Smooth muscle cell (in vitro differentiated cells): ENCODE measurements around the gene SEC63. TPM values are rescaled to one million over a fixed set of nuclear protein-coding genes. Genes with fewer than 3 reads are reported as not detected.
"Not testable (repeated sequence)": the region's sequence is repeated elsewhere in the genome, so short reads cannot be mapped to it uniquely, and the experiment has no call there.

ENCODE experiments used
- DNase-seq: peaks from one replicate; lab custom pipeline; 2025; ENCODE audit not compliant: unreplicated experiment; lab: John Stamatoyannopoulos, UW
- H2AFZ ChIP-seq: fragments of 200-600 bp; sonication (generic); 2 replicates; pipeline ENCODE4 v1.6.0; 2016; ENCODE audit warnings: antibody characterized with exemption, low read depth, mild to moderate bottlenecking
- H3F3A ChIP-seq: fragments of 200-600 bp; sonication (generic); 2 replicates; pipeline ENCODE4 v1.6.0; 2017; ENCODE audit warnings: antibody characterized with exemption, low read depth
- H3K27ac ChIP-seq: fragments of 200-600 bp; sonication (generic); 2 replicates; pipeline ENCODE4 v1.5.1; 2016; ENCODE audit warnings: low read depth, mild to moderate bottlenecking
- H3K27me3 ChIP-seq: fragments of 200-600 bp; sonication (generic); 2 replicates; pipeline ENCODE4 v1.6.1; 2016; ENCODE audit warnings: low read depth, mild to moderate bottlenecking
- H3K36me3 ChIP-seq: fragments of 200-600 bp; sonication (generic); 2 replicates; pipeline ENCODE4 v1.5.1; 2016; ENCODE audit warnings: low read depth
- H3K4me1 ChIP-seq: fragments of 200-600 bp; sonication (generic); 2 replicates; pipeline ENCODE4 v1.5.1; 2016; ENCODE audit warnings: low read depth
- H3K4me2 ChIP-seq: fragments of 200-600 bp; sonication (generic); 2 replicates; pipeline ENCODE4 v1.6.0; 2016; ENCODE audit warnings: mild to moderate bottlenecking
- H3K4me3 ChIP-seq: fragments of 200-600 bp; sonication (generic); 2 replicates; pipeline ENCODE4 v1.5.1; 2016; ENCODE audit warnings: mild to moderate bottlenecking
- H3K79me2 ChIP-seq: fragments of 200-600 bp; sonication (generic); 2 replicates; pipeline ENCODE4 v1.6.0; 2016; ENCODE audit warnings: low read depth, mild to moderate bottlenecking
- H3K9ac ChIP-seq: fragments of 200-600 bp; sonication (generic); 2 replicates; pipeline ENCODE4 v1.6.0; 2016; ENCODE audit warnings: low read depth
- H3K9me3 ChIP-seq: fragments of 200-600 bp; sonication (generic); replicated peaks from 2 replicates; pipeline ENCODE4 v1.5.1; 2016; ENCODE audit warnings: low read depth
- H4K20me1 ChIP-seq: fragments of 200-600 bp; sonication (generic); 2 replicates; pipeline ENCODE4 v1.6.0; 2016; ENCODE audit warnings: low read depth
- WGBS: methylation state at CpG from one replicate; pipeline ENCODE4 v1.1.7; 2016; ENCODE audit warnings: low lambda C conversion rate; 5-methylcytosine and 5-hydroxymethylcytosine counted together
- polyA plus RNA-seq: library from polyadenylated mRNA; unstranded; fragments of >200 nt; fragmentation: Nextera tagmentation; extraction: Ambion mirVana; gene quantifications from 2 replicates; pipeline ENCODE4 v1.2.1, GENCODE V29; 2016
- total RNA-seq: library from RNA; depleted of rRNA; stranded (reverse); fragments of >200 nt; gene quantifications from 2 replicates; pipeline ENCODE4 v1.2.3, GENCODE V29; 2014
- TF ChIP-seq, protein P1 (sequence below): fragments of 200-600 bp; sonication (generic); IDR thresholded peaks from 2 replicates; pipeline ENCODE4 v1.5.1; 2017; ENCODE audit warnings: borderline replicate concordance, mild to moderate bottlenecking, antibody characterized with exemption; ENCODE audit not compliant: insufficient read depth, poor library complexity, severe bottlenecking

The SEC63 gene
- total and polyA plus RNA-seq, 2 experiments from 2014 or later, result 67.0 to 95.1 TPM

DNA sequence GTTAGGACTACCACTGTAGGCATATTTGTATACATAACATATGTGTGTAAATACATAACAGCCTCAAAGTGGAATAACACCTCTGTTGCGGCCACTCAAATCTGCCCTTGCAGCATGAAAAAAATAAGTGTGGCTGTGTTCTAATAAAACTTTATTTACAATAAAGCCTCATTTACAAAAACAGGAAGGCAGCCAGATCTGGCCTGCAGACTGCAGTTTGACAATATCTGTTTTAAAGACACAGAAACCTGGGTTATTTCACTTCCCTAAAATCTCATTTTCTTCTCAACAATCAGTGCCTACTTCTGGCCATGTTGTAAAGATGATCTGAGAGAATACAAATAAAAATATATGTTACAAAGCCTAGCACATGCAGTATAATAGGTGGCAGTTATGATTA lies 80.0 kb downstream of the SEC63 start:
- no peak overlapping the region for H3K27ac ChIP-seq
- H4K20me1 ChIP-seq, result peaks cover 13% of the 10 kb centered on the region
- 97% methylated on average over 1 of the region's 1 CpG for WGBS
- no peak overlapping the region for H3K9ac ChIP-seq
- TF ChIP-seq, protein P1, sequence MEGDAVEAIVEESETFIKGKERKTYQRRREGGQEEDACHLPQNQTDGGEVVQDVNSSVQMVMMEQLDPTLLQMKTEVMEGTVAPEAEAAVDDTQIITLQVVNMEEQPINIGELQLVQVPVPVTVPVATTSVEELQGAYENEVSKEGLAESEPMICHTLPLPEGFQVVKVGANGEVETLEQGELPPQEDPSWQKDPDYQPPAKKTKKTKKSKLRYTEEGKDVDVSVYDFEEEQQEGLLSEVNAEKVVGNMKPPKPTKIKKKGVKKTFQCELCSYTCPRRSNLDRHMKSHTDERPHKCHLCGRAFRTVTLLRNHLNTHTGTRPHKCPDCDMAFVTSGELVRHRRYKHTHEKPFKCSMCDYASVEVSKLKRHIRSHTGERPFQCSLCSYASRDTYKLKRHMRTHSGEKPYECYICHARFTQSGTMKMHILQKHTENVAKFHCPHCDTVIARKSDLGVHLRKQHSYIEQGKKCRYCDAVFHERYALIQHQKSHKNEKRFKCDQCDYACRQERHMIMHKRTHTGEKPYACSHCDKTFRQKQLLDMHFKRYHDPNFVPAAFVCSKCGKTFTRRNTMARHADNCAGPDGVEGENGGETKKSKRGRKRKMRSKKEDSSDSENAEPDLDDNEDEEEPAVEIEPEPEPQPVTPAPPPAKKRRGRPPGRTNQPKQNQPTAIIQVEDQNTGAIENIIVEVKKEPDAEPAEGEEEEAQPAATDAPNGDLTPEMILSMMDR, result no peak
- H3F3A ChIP-seq, result peaks cover 3% of the 10 kb centered on the region
- no peak overlapping the region for H3K4me2 ChIP-seq
- peaks cover 11% of the 10 kb centered on the region for H3K36me3 ChIP-seq
- no peak overlapping the region for H2AFZ ChIP-seq
- no peaks in the 10 kb centered on the region for H3K4me1 ChIP-seq
- H3K79me2 ChIP-seq, result peaks cover 18% of the 10 kb centered on the region
- DNase-seq, result no peak
- no peaks in the 10 kb centered on the region for H3K9me3 ChIP-seq
- H3K27me3 ChIP-seq, result no peaks in the 10 kb centered on the region
- no peak overlapping the region for H3K4me3 ChIP-seq

DNA sequence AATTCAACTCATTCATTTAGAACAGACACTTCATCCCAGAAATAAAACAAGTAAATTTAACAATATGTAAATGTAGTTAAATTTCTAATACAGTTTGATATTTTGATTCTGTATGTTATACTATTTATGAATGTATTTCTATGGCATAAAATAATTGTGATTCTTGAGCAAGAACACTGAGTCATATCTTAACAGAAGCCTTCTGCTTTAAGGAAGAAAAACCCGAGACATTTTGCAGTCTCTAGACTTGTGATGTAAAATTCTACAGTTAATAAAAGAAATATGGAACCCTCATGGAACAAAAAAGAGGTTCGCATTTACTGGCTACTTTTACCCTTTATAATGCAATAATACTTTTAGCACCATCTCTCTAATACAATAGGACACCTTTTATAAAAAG lies 86.0 kb downstream of the SEC63 start:
- H3K4me2 ChIP-seq, result peak overlapping the region; percentile 9
- no peaks in the 10 kb centered on the region for H3K9me3 ChIP-seq
- H2AFZ ChIP-seq, result no peak overlapping the region
- H3K4me3 ChIP-seq, result no peak overlapping the region
- peak overlapping the region; percentile 30 for H3K27ac ChIP-seq
- peaks cover 17% of the 10 kb centered on the region for H3K4me1 ChIP-seq
- H3K27me3 ChIP-seq, result no peaks in the 10 kb centered on the region
- peaks cover 14% of the 10 kb centered on the region for H4K20me1 ChIP-seq
- H3K9ac ChIP-seq, result no peak overlapping the region
- DNase-seq, result no peak
- 83% methylated on average over 2 of the region's 2 CpGs for WGBS
- TF ChIP-seq, protein P1, result no peak
- peaks cover 17% of the 10 kb centered on the region for H3K36me3 ChIP-seq
- peaks cover 3% of the 10 kb centered on the region for H3K79me2 ChIP-seq
- H3F3A ChIP-seq, result peaks cover 15% of the 10 kb centered on the region

DNA sequence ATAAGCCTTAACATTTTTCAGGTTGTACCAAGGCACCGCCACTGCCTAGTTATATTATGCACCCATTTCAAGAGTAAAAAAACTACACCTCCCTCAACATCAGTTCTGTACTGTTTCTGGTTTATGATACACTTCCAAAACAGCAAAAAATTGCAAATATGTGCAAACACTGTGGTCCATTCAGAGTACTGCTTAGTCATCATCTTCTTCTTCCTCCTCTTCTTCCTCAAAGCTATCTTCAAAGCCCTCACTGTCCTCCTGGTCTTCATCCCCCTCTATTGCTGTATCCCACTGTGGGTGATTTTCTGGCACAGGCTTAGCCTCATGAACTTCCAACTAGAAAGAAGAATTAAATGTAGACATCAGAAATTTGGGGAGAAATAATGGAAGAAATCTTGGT lies 86.5 kb downstream of the SEC63 start:
- not testable (repeated sequence) for H3K27me3 ChIP-seq, H2AFZ ChIP-seq, DNase-seq, H3K9me3 ChIP-seq, H3K9ac ChIP-seq, H3K79me2 ChIP-seq, H3K4me3 ChIP-seq
- Histone ChIP-seq H3F3A (peaks cover 15% of the 10 kb centered on the region), H3K36me3 (peaks cover 17% of the 10 kb centered on the region), H3K4me1 (peaks cover 17% of the 10 kb centered on the region), H4K20me1 (peaks cover 14% of the 10 kb centered on the region), H3K4me2 (peak overlapping the region; percentile 13), H3K27ac (peak overlapping the region; percentile 30)
- WGBS, result 100% methylated on average over 1 of the region's 1 CpG

DNA sequence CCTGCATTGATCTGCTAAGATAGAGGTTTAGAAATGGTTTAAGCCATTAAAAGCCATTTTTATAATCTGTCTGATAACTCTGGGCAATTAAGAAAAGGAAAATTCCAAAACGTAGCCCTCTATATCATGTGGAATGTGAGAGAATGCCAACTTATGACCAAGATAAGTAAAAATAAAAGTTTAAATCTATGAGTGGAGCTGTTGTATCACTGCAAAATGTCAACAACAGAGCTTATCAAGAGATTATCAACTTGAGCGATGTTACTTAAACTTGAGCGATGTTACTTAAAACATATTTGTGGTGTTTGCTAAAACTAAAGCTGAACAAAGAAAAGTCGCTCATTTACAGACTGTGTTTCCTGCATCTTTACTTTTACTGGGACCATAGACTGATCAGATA lies 87.0 kb downstream of the SEC63 start:
- H3K4me1 ChIP-seq, result peaks cover 17% of the 10 kb centered on the region
- peak overlapping the region; percentile 3 for H3K27ac ChIP-seq
- peaks cover 3% of the 10 kb centered on the region for H3K79me2 ChIP-seq
- H3F3A ChIP-seq, result peaks cover 19% of the 10 kb centered on the region
- H3K4me2 ChIP-seq, result peak overlapping the region; percentile 13
- peaks cover 14% of the 10 kb centered on the region for H4K20me1 ChIP-seq
- H3K27me3 ChIP-seq, result no peaks in the 10 kb centered on the region
- TF ChIP-seq, protein P1, result no peak
- H3K9me3 ChIP-seq, result no peaks in the 10 kb centered on the region
- no peak overlapping the region for H3K4me3 ChIP-seq
- DNase-seq, result no peak
- H3K9ac ChIP-seq, result no peak overlapping the region
- H2AFZ ChIP-seq, result no peak overlapping the region
- WGBS, result 64% methylated on average over 4 of the region's 4 CpGs
- H3K36me3 ChIP-seq, result peaks cover 14% of the 10 kb centered on the region
